HuH-7 (cell line): ENCODE measurements around the gene IMPDH2.

ENCODE experiments used
- DNase-seq: peaks from one replicate; pipeline ENCODE4 v3.0.0; 2011; ENCODE audit warnings: low spot score

IMPDH2 gene

DNA sequence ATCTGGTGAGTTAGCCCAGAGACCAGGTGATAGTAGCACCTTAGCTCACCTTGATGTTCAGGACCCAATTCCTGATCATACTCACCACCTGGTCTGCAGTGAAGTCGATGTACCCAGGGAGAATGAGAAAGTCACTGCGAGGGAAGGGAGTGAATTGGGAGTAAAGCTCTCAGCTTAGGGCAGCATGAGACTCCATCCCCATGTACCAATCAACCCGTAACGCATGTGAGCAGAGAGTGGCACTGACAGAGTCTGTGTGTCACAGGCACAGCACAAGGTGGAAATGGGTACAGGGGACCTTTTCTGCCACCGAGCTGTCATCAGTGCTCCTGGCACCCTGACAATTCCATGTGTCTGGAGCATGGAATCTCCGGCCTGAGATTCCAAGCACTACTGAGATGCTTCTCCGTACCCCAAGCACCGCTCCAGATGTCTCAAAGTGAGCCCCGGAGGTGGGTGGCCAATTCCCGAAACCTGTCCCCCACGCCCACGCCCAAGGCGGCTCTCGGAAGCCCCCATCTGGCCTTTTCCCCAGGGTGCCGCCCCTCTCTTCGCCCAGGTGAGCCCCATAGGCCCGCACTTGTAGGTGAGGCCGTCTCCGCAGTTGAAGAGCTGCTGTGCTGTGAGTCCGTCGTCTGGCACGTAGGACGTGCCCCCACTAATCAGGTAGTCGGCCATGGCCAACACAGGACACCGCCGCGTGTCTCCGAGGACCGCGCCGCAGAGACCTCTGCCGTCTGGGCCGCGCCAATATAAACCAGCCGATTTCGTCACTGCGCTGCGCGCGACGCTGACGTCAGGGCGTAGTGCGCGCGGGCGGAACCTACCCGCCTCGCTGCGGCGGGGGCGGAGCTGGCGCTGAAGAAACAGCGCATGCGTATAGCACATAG is at the start of gene IMPDH2:
IMPDH2 (minus strand) TSS at position 726 of the 890 bp plus-strand sequence; CDS start at position 678, 48 bp downstream.
- DNase-seq, result peak; percentile 89

DNA sequence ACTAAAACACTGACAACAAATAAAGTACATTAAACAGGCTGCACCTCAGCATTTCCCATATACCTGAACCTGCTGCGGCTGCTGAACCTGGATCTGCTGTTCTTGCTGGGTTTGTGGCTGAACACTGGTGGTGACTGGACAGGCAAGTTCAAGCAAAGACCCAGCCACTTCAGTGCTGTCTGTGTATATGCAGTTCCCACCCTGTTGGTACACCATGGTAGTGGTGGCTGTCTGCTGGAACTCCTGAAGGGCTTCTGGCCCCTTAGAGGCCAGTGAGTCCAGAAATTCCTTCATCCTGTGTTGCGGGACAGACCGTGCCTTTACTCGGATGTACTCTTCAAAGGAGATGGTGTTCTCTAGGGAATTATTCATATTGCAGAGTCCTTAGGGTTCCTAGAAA is 47.4 kb upstream of the IMPDH2 start:
- no peak for DNase-seq

GRCh38 chr3:49076116-49076515 is 46.9 kb upstream of the IMPDH2 start:
- DNase-seq, result no peak

DNA sequence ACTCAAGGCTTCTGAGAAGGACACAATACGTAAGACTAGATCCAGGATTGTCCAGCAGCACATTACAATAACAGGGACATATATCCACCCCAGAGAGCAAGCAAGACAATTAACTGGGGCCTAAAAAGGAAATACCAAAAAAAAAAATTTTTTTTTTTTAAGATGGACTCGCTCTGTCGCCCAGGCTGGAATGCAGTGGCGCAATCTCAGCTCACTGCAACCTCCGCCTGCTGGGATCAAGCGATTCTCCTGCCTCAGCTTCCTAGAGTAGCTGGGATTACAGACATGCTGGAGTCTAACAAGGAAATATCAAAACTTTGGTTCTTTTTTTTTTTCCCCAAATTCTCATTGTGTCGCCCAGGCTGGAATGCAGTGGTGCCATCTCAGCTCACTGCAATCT is 28.8 kb upstream of the IMPDH2 start:
- no peak for DNase-seq

- DNase-seq, result no peak
These were observed 28.1 kb upstream of the IMPDH2 start for GRCh38 chr3:49057268-49057667.

GRCh38 chr3:49054344-49054862 is 25.2 kb upstream of the IMPDH2 start:
- DNase-seq, result no peak

DNA sequence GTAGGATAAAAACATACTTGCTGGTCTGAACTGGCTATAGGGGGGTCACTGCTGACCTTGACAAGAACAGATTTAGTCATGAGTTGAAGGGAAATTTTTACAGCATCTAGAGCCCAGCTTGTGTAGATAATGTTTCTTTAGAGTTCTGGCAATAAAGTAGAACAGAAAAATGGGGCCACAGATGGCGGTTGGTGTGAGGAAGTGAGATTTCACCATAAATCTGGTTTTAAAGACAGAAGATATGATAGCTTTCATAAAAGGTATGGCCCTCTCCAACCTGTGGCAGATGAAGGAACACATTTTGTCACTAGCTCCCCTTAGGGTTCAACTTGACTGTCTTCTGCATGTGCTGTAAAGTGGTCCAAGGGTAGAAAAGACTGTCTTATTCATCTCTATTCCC is 24.3 kb upstream of the IMPDH2 start:
- no peak for DNase-seq

- DNase-seq, result no peak
These were observed 6.1 kb upstream of the IMPDH2 start for GRCh38 chr3:49035281-49035680.

- no peak for DNase-seq
These were observed 5.5 kb upstream of the IMPDH2 start for GRCh38 chr3:49034650-49035049.

GRCh38 chr3:49032646-49033304 is 3.6 kb upstream of the IMPDH2 start:
- no peak for DNase-seq

DNA sequence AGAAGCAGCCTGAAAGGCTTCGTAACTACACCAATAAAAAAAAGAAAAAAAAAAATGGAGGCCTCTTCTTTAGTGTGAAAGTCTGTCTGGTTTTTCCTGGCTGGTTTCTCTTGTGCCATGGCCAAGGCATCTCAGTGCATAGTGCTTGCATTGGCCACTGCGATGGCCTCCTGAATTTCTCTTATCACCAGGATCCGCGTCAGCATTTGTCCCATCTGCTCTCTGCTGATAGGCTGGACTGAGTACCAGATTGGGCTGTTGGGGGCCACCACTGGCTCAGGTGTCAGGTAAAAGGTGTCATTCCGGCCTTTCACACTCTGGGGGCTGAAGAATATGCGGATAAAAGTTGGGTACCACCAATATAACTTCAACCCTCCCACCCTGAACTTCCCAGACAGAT is 1.1 kb upstream of the IMPDH2 start:
- DNase-seq, result no peak

GRCh38 chr3:49029563-49029884 is 326 bp upstream of the IMPDH2 start:
- no peak for DNase-seq

DNA sequence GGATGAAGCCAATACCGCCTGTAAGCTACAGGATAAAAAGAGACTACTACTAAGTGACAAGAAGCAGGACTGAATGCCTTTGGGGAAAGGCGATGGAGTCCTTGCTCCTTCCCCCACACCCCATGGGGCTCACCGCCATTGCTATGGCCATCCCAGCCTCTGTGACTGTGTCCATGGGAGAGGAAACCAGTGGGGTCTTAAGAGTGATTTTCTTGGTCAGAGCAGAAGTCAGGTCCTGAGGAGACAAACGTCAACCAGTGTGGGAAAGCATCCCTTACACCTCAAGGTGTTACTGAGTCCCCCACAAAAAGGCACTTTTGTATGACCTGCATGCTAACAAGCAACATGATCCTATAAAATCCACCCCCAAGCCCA is 913 bp downstream of the IMPDH2 start:
- DNase-seq, result no peak

DNA sequence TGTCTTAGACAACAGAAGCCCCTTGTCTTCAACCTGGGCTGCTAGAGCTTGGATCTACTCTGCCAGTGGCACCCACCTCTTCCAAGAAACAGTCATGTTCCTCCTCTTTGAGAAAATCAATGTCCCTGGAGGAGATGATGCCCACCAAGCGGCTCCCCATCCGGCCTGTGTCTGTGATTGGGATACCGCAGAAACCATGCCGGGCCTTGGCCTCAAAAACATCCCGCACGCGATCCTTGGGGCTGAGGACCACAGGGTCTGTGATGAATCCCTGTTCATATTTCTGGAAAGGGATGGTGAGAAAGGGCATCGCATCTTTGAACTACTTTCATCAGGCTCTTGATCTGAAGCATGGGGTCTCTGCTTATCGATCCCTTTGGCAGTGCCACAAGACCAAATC is 1.6 kb downstream of the IMPDH2 start:
- no peak for DNase-seq

GRCh38 chr3:49026536-49026935 is 2.7 kb downstream of the IMPDH2 start:
- DNase-seq, result no peak

GRCh38 chr3:49025793-49026520 is 3.2 kb downstream of the IMPDH2 start:
- DNase-seq, result no peak

- no peak for DNase-seq
These were observed 4.0 kb downstream of the IMPDH2 start for GRCh38 chr3:49025005-49025792.

GRCh38 chr3:49024449-49024848 is 4.7 kb downstream of the IMPDH2 start:
- DNase-seq, result no peak

GRCh38 chr3:49023775-49024174 is 5.4 kb downstream of the IMPDH2 start:
- no peak for DNase-seq

GRCh38 chr3:49022688-49023171 is 6.5 kb downstream of the IMPDH2 start:
- DNase-seq, result no peak

DNA sequence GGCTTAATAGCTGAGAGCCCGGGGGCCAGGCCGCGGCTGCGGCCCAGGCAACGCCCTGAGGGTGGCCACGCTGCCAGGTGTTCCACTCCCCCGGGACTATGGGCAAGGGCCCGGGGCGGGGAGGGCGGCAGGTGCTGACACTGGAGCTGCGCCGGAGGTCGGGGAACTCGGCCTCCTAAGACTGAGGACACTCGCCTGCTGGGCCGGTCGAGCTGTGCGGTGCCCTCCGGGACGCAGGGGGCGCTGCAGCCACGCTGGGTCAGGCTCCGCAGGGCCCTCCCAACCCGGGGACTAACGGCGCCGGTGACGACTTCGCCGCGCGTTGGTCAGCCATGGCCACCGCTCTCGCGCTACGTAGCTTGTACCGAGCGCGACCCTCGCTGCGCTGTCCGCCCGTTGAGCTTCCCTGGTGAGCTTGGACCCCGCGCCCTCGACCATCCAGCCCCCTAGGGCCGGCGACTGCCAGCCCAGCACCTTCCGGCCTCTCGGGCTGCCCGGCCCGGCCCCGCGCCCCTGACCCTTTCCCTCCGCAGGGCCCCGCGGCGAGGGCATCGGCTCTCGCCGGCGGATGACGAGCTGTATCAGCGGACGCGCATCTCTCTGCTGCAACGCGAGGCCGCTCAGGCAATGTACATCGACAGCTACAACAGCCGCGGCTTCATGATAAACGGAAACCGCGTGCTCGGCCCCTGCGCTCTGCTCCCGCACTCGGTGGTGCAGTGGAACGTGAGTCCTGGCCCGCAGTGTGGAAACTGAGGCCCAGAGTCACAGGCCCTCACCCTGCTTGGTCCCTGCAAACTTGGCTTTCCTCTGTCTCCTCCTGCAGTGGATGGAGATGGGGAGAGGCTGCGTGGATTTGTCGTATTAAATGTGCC is 7.1 kb downstream of the IMPDH2 start, which contains the start of gene NDUFAF3:
NDUFAF3 (plus strand) TSS at position 309 of the 875 bp plus-strand sequence; CDS start at position 333, 24 bp downstream.
- peak; percentile 96 for DNase-seq
